ENCODE measurements around the gene EXD3. TPM values are rescaled to one million over a fixed set of nuclear protein-coding genes. Genes with fewer than 3 reads are reported as not detected.

Gene EXD3
- total RNA-seq, 2 experiments from 2014 or later: 17.9 to 18.1 TPM

DNA sequence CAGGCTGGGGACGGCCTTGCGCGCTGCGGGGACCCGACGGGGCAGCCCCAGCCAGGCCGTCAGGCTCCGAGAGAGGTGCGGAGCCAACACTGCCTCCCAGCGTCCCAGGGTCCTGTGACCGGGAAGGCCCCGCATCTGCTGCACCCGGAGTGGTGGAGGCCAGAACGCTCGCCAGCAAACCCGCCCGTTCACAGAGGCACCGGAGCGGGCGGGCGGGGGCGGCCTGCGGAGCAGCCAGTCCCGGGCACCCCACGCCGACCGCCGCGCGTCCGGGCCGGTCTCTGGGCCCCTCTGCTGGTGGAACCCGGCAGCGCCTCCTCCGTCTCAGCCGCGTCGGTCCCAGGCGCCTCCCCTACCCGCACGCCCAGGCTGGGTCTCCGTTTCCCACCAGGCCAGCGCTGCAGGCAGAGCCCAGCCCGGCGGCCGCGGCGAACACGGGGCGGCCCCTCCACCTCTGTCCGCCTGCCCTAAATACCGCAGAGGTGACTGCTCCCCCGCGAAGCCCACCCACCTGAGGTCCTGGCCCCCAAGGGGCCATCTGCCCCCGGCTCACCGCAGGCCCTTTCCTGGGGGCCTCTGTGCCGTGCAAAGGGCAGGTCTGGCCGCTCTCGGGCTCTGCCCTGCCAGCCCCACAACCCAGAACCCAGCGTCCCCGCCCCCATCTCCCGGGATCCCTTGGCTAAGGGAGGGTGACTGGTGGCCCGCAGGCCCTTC is 15.9 kb downstream of the EXD3 start:
- ChIA-PET CTCF (interaction anchor here (1.8 kb wide), 1 partner anchor 105 kb away, joined by 4 read pairs; the partner anchor contains the start of gene NRARP), POLR2A (no interaction called here)
- Mint-ChIP-seq H3K9me3 (no peaks in the 10 kb centered on the region), H3K4me3 (no peak overlapping the region), H3K36me3 (ENCODE audit: low read depth) (no peaks in the 10 kb centered on the region), H3K4me1 (peaks cover 21% of the 10 kb centered on the region), H3K27me3 (peaks cover 2% of the 10 kb centered on the region), H3K27ac (no peak overlapping the region)
- DNase-seq: peak; percentile 73

- peaks cover 16% of the 10 kb centered on the region for H3K4me1 Mint-ChIP-seq
- H3K4me3 Mint-ChIP-seq: no peak overlapping the region
- no peaks in the 10 kb centered on the region for H3K9me3 Mint-ChIP-seq
- no peak for DNase-seq
- ChIA-PET CTCF (interaction anchor here (0.6 kb wide), 1 partner anchor 219 kb away, joined by 3 read pairs; no protein-coding TSS in a partner anchor), POLR2A (no interaction called here)
- H3K27ac Mint-ChIP-seq: no peak overlapping the region
- peaks cover 2% of the 10 kb centered on the region for H3K27me3 Mint-ChIP-seq
- no peaks in the 10 kb centered on the region for H3K36me3 Mint-ChIP-seq (ENCODE audit: low read depth)
Measured at GRCh38 chr9:137406085-137406760, 16.7 kb downstream of the EXD3 start.

DNA sequence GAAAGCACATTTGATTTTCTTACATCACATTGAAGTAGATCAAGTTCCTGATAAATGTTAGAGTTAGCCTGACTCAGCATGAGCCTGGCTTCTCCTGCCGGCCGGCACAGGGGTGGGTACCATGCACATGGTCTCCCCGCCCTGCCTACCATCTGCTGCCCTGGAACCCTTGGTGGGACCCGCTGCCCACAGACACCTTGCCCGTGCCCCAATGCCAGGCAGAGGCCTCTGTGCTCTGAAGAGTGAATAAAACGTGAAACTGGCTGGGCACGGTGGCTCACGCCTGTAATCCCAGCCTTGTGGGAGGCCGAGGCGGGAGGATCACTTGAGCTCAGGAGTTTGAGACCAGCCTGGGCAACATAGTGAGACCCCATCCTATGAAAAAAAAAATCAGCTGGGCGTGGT is 17.3 kb downstream of the EXD3 start:
- no peak for DNase-seq
- Mint-ChIP-seq H3K27me3 (peaks cover 2% of the 10 kb centered on the region), H3K9me3 (no peaks in the 10 kb centered on the region), H3K4me1 (peaks cover 13% of the 10 kb centered on the region), H3K36me3 (ENCODE audit: low read depth) (no peaks in the 10 kb centered on the region), H3K27ac (no peak overlapping the region), H3K4me3 (no peak overlapping the region)
- POLR2A ChIA-PET: no interaction called here
- CTCF ChIA-PET: interaction anchor here (0.6 kb wide), 1 partner anchor 218 kb away, joined by 3 read pairs; no protein-coding TSS in a partner anchor

DNA sequence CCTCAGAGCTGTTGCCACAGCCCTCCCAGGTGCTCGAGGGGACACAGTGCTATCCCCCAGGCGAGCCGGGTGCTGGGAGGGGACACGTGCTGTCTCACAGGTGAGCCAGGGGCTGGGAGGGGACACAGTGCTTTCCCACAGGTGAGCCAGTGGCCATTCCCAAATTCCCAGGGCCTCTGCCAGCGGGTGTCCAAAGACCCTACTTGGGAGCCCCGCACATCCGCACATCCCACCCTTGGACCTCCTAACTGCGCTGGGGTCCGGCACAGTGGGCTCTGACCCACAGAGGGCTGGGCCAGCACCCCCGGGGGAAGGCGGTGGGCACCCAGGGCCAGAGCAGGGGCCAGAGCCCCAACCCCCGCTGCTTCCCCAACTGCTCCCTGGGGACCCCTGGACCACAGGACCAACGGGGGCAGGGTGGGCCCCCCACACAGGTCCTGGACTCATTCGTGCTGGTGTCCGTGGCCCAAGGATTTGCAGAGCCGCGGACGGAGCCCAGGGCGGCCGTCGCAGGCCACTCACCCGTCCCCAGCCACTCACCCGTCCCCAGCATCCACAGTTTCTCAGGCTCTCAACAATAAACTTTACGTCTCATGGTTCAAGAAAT is 17.9 kb downstream of the EXD3 start:
- no peak for DNase-seq
- H3K27ac Mint-ChIP-seq: no peak overlapping the region
- H3K4me1 Mint-ChIP-seq: peaks cover 10% of the 10 kb centered on the region
- no peaks in the 10 kb centered on the region for H3K9me3 Mint-ChIP-seq
- H3K4me3 Mint-ChIP-seq: no peak overlapping the region
- ChIA-PET POLR2A (no interaction called here), CTCF (no interaction called here)
- peaks cover 2% of the 10 kb centered on the region for H3K27me3 Mint-ChIP-seq
- H3K36me3 Mint-ChIP-seq (ENCODE audit: low read depth): no peaks in the 10 kb centered on the region

GRCh38 chr9:137403269-137403668 is 19.7 kb downstream of the EXD3 start:
- Mint-ChIP-seq H3K4me1 (peaks cover 10% of the 10 kb centered on the region), H3K27ac (no peak overlapping the region), H3K36me3 (ENCODE audit: low read depth) (no peaks in the 10 kb centered on the region), H3K27me3 (peaks cover 2% of the 10 kb centered on the region), H3K4me3 (no peak overlapping the region), H3K9me3 (no peaks in the 10 kb centered on the region)
- ChIA-PET POLR2A (no interaction called here), CTCF (no interaction called here)
- no peak for DNase-seq

GRCh38 chr9:137402746-137403145 is 20.2 kb downstream of the EXD3 start:
- POLR2A ChIA-PET: no interaction called here
- H3K4me3 Mint-ChIP-seq: no peak overlapping the region
- CTCF ChIA-PET: no interaction called here
- H3K27me3 Mint-ChIP-seq: peaks cover 2% of the 10 kb centered on the region
- peaks cover 12% of the 10 kb centered on the region for H3K4me1 Mint-ChIP-seq
- DNase-seq: no peak
- H3K36me3 Mint-ChIP-seq (ENCODE audit: low read depth): no peaks in the 10 kb centered on the region
- no peaks in the 10 kb centered on the region for H3K9me3 Mint-ChIP-seq
- no peak overlapping the region for H3K27ac Mint-ChIP-seq

DNA sequence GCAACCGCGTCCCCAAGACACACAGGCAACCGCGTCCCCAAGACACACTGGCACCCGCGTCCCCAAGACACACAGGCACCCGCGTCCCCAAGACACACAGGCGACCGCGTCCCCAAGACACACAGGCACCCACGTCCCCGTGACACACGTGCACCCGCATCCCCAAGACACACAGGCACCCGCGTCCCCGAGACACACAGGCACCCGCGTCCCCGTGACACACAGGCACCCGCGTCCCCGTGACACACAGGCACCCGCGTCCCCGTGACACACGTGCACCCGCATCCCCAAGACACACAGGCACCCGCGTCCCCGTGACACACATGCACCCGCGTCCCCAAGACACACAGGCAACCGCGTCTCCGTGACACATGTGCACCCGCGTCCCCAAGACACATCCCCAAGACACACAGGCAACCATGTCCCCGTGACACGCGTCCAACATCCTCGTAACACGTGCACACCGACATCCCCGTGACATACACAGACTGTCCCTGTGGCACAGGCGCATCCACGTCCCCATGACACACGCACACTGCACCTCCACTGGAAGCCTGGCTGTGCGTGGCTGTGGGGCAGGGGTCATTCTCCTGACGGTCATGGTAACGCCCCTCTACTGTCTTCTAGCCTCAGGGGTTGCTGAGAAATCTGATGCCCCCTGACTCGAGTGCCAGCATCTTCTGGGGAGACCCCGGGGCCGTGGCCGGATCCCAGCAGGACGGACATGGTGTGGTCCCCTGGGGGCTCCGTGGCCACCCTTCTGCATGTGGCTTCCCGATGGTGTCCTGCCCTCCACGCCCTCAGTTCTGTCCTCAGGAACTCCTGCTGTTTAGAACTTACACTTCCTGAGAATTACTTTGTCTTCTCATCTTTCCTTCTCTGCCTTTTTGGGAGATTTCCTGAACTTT is 24.1 kb downstream of the EXD3 start:
- POLR2A ChIA-PET: no interaction called here
- DNase-seq: no peak
- no peaks in the 10 kb centered on the region for H3K36me3 Mint-ChIP-seq (ENCODE audit: low read depth)
- H3K4me1 Mint-ChIP-seq: peaks cover 13% of the 10 kb centered on the region
- H3K4me3 Mint-ChIP-seq: no peak overlapping the region
- CTCF ChIA-PET: no interaction called here
- no peak overlapping the region for H3K27ac Mint-ChIP-seq
- no peaks in the 10 kb centered on the region for H3K27me3 Mint-ChIP-seq
- H3K9me3 Mint-ChIP-seq: no peaks in the 10 kb centered on the region

DNA sequence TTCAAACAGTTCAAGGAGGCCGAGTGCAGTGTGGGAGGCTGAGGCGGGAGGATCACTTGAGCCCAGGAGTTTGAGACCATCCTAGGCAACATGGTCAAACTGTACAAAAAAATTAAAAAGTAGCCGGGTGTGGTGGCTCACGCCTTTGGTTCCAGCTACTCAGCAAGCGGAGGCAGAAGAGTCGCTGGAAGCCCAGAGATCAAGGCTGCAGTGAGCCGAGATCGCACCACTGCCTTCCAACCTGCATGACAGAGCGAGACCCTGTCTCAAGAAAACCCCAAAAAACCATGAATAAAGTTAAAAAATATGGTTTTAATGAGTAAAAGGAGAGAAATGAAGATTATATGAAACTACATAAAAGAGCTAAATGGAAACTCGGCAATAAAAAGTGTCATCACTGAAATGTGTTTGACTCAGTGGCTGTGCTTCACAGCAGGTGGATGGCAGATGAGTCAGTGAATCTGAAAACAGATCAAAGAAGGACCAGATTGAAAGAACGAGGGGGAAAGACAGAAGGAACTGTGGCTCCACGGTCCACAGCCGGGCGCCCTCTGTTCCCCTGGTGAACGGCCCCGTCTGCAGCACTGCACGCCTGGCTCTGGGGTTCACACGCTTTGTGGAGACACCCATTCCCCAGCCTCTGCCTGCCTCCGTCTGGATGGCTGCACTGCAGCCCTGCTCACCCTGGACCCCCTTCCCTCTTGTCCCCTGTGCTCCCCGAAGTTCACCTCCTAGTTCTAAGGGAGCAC is 25.1 kb downstream of the EXD3 start:
- ChIA-PET CTCF (no interaction called here), POLR2A (no interaction called here)
- Mint-ChIP-seq H3K27me3 (no peaks in the 10 kb centered on the region), H3K4me1 (peaks cover 13% of the 10 kb centered on the region), H3K27ac (no peak overlapping the region), H3K4me3 (no peak overlapping the region), H3K9me3 (no peaks in the 10 kb centered on the region), H3K36me3 (ENCODE audit: low read depth) (no peaks in the 10 kb centered on the region)
- no peak for DNase-seq

DNA sequence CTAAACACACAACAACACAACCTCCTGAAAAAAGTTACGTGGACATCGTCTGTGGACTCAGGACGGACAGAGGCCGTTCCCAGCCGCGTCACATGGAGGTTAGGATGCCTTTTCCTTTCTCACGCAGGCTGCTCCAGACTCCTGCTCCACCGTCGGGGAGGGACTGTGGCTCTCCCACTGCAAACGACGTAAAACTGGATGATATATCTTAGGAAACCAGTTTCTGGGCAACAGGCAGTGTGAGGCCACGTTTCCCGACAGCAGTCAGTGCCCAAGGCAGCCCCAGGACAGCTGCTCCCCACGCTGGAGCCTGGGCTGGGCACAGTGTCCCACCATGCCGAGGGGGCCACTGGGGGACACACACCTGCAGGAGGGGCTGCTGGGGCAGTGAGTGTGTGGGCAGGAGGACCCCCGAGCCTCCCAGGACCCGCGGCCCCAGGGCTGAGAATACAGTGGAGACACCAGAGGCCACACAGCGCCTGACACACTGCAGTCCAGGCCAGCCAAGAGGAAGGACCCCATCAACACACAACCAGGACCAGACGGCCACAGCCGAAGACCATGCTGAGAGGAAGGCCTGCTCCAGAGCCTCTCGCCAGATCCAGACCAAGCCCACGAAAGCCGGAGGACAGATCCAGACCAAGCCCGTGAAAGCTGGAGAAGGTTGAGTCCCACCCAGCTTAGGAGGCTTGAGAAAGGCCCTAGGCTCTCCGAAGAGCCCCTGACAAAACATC is 26.2 kb downstream of the EXD3 start:
- CTCF ChIA-PET: no interaction called here
- H3K27ac Mint-ChIP-seq: no peak overlapping the region

DNA sequence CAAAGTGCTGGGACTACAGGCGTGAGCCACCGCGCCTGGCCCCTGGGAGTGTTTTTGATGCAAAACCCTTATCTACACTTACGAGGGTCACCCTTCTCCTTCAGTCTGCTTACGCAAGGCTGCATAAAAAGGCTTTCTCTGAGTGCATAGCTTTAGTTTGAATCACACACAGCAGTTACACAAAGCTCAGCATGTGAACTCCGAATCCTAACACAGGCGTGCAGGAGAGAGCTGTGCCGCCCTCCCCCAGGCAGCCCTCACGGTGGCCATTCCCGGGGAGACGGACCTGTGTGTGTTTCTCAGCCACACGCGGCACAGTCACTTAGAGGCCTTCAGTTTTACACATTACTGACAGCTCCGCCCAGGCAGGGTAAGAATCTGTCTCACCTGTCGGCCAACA is 26.7 kb downstream of the EXD3 start:
- no peak for DNase-seq
- H3K4me1 Mint-ChIP-seq: peaks cover 10% of the 10 kb centered on the region
- no peak overlapping the region for H3K4me3 Mint-ChIP-seq
- H3K27me3 Mint-ChIP-seq: no peaks in the 10 kb centered on the region
- no peaks in the 10 kb centered on the region for H3K9me3 Mint-ChIP-seq
- no peaks in the 10 kb centered on the region for H3K36me3 Mint-ChIP-seq (ENCODE audit: low read depth)
- H3K27ac Mint-ChIP-seq: no peak overlapping the region
- ChIA-PET CTCF (interaction anchor here (0.7 kb wide), 1 partner anchor 159 kb away, joined by 3 read pairs; no protein-coding TSS in a partner anchor), POLR2A (no interaction called here)

More for the DNA sequence above, 26.2 kb downstream of the EXD3 start:
- peaks cover 10% of the 10 kb centered on the region for H3K4me1 Mint-ChIP-seq
- no peak for DNase-seq
- POLR2A ChIA-PET: no interaction called here
- no peaks in the 10 kb centered on the region for H3K27me3 Mint-ChIP-seq
- no peaks in the 10 kb centered on the region for H3K36me3 Mint-ChIP-seq (ENCODE audit: low read depth)
- no peak overlapping the region for H3K4me3 Mint-ChIP-seq
- H3K9me3 Mint-ChIP-seq: no peaks in the 10 kb centered on the region

- DNase-seq: no peak
- Mint-ChIP-seq H3K36me3 (ENCODE audit: low read depth) (no peaks in the 10 kb centered on the region), H3K27me3 (no peaks in the 10 kb centered on the region), H3K4me1 (peaks cover 10% of the 10 kb centered on the region), H3K4me3 (no peak overlapping the region), H3K9me3 (no peaks in the 10 kb centered on the region), H3K27ac (no peak overlapping the region)
- ChIA-PET CTCF (interaction anchor here (0.7 kb wide), 1 partner anchor 159 kb away, joined by 3 read pairs; no protein-coding TSS in a partner anchor), POLR2A (no interaction called here)
Measured at GRCh38 chr9:137395666-137396010, 27.3 kb downstream of the EXD3 start.
